Osteoblast (primary cell): ENCODE data around the gene BTNL3. TPM values are rescaled to one million over a fixed set of nuclear protein-coding genes. Genes with fewer than 3 reads are reported as not detected.

Experiments
- DNase-seq: peaks from one replicate; pipeline ENCODE4 v3.0.0; 2011; ENCODE audit warnings: low spot score, mixed read lengths; ENCODE audit not compliant: insufficient read length; ENCODE audit errors: missing footprints
- H2AFZ ChIP-seq: 2 replicates; pipeline ENCODE4 v1.6.0; 2011; ENCODE audit warnings: mild to moderate bottlenecking, low read length
- H3K27ac ChIP-seq: 2 replicates; pipeline ENCODE4 v1.5.1; 2011; ENCODE audit warnings: mild to moderate bottlenecking, low read depth, low read length, moderate library complexity
- H3K27me3 ChIP-seq: 2 replicates; pipeline ENCODE4 v1.6.0; 2012; ENCODE audit warnings: mild to moderate bottlenecking, control low read depth, inconsistent platforms, low read length, moderate library complexity; ENCODE audit not compliant: insufficient read depth
- H3K36me3 ChIP-seq: 2 replicates; pipeline ENCODE4 v1.5.1; 2011; ENCODE audit warnings: mild to moderate bottlenecking, low read length, control low read depth, moderate library complexity; ENCODE audit not compliant: insufficient read depth
- H3K4me1 ChIP-seq: 2 replicates; pipeline ENCODE4 v1.5.1; 2011; ENCODE audit warnings: mild to moderate bottlenecking, low read length, control low read depth, moderate library complexity; ENCODE audit not compliant: insufficient read depth
- H3K4me2 ChIP-seq: 2 replicates; pipeline ENCODE4 v1.6.0; 2011; ENCODE audit warnings: mild to moderate bottlenecking, low read length; ENCODE audit not compliant: insufficient read depth
- H3K4me3 ChIP-seq: fragments of 200-600 bp; sonication (generic); 3 replicates; pipeline ENCODE4 v1.5.1; 2012; ENCODE audit warnings: mild to moderate bottlenecking, low read length, inconsistent platforms; ENCODE audit not compliant: insufficient read depth
- H3K79me2 ChIP-seq: 2 replicates; pipeline ENCODE4 v1.6.0; 2012; ENCODE audit warnings: mild to moderate bottlenecking, low read length, control low read depth, inconsistent platforms; ENCODE audit not compliant: insufficient read depth
- H3K9me3 ChIP-seq: 2 replicates; pipeline ENCODE4 v1.5.1; 2011; ENCODE audit warnings: low read depth, low read length, control low read depth
- H4K20me1 ChIP-seq: 2 replicates; pipeline ENCODE4 v1.6.0; 2012; ENCODE audit warnings: mild to moderate bottlenecking, low read length, control low read depth; ENCODE audit not compliant: insufficient read depth
- CTCF ChIP-seq: IDR thresholded peaks from 2 replicates; pipeline ENCODE4 v1.5.1; 2011; ENCODE audit warnings: mild to moderate bottlenecking, low read depth, low read length, moderate library complexity; ENCODE audit errors: extremely low read depth
- total RNA-seq: library from RNA; depleted of rRNA; stranded (reverse); fragments of >200 nt; gene quantifications from 2 replicates; pipeline ENCODE4 v1.2.3, GENCODE V29; 2012

BTNL3 gene
- total RNA-seq, 1 donor, result not detected

GRCh38 chr5:181042036-181042713 is 53.5 kb downstream of the BTNL3 start:
- H3K27me3 ChIP-seq, result peaks cover 9% of the 10 kb centered on the region
- H3K9me3 ChIP-seq, result no peaks in the 10 kb centered on the region
- no peak overlapping the region for H3K4me2 ChIP-seq
- no peak for DNase-seq
- TF ChIP-seq CTCF, result no peak
- no peaks in the 10 kb centered on the region for H3K4me1 ChIP-seq
- no peak overlapping the region for H3K4me3 ChIP-seq
- no peaks in the 10 kb centered on the region for H3K79me2 ChIP-seq
- H3K27ac ChIP-seq, result no peak overlapping the region
- no peak overlapping the region for H2AFZ ChIP-seq
- H3K36me3 ChIP-seq, result no peaks in the 10 kb centered on the region
- no peaks in the 10 kb centered on the region for H4K20me1 ChIP-seq

- Histone ChIP-seq H3K79me2 (no peaks in the 10 kb centered on the region), H3K4me3 (no peak overlapping the region), H3K4me2 (no peak overlapping the region), H2AFZ (no peak overlapping the region), H4K20me1 (no peaks in the 10 kb centered on the region), H3K27ac (no peak overlapping the region), H3K36me3 (no peaks in the 10 kb centered on the region), H3K9me3 (no peaks in the 10 kb centered on the region), H3K27me3 (peaks cover 9% of the 10 kb centered on the region), H3K4me1 (no peaks in the 10 kb centered on the region)
- no peak for DNase-seq
- no peak for TF ChIP-seq CTCF
Observed at GRCh38 chr5:181042722-181043121, 54.1 kb downstream of the BTNL3 start.

GRCh38 chr5:181043285-181044092 is 54.8 kb downstream of the BTNL3 start:
- H3K27ac ChIP-seq, result no peak overlapping the region
- H3K79me2 ChIP-seq, result no peaks in the 10 kb centered on the region
- H3K4me3 ChIP-seq, result no peak overlapping the region
- no peaks in the 10 kb centered on the region for H3K9me3 ChIP-seq
- no peak for TF ChIP-seq CTCF
- DNase-seq, result no peak
- peaks cover 9% of the 10 kb centered on the region for H3K27me3 ChIP-seq
- H3K36me3 ChIP-seq, result no peaks in the 10 kb centered on the region
- H3K4me2 ChIP-seq, result no peak overlapping the region
- no peaks in the 10 kb centered on the region for H4K20me1 ChIP-seq
- H2AFZ ChIP-seq, result no peak overlapping the region
- no peaks in the 10 kb centered on the region for H3K4me1 ChIP-seq

GRCh38 chr5:181044093-181044599 is 55.5 kb downstream of the BTNL3 start:
- H3K4me1 ChIP-seq, result no peaks in the 10 kb centered on the region
- no peak for TF ChIP-seq CTCF
- no peaks in the 10 kb centered on the region for H3K36me3 ChIP-seq
- H3K9me3 ChIP-seq, result no peaks in the 10 kb centered on the region
- no peak for DNase-seq
- H3K79me2 ChIP-seq, result no peaks in the 10 kb centered on the region
- H3K4me2 ChIP-seq, result no peak overlapping the region
- peaks cover 9% of the 10 kb centered on the region for H3K27me3 ChIP-seq
- H4K20me1 ChIP-seq, result no peaks in the 10 kb centered on the region
- no peak overlapping the region for H2AFZ ChIP-seq
- no peak overlapping the region for H3K4me3 ChIP-seq
- H3K27ac ChIP-seq, result no peak overlapping the region
